Activated CD8-positive, alpha-beta T cell treated with anti-CD3 and anti-CD28 coated beads for 36 hours (primary cell): ENCODE data around the gene SPTAN1. TPM values are rescaled to one million over a fixed set of nuclear protein-coding genes. Genes with fewer than 3 reads are reported as not detected.
A peak's percentile ranks its signal among the peaks of the same experiment; 100 is the strongest.
"Not testable (repeated sequence)": the region's sequence is repeated elsewhere in the genome, so short reads cannot be mapped to it uniquely, and the experiment has no call there.

ENCODE experiments used
- ATAC-seq: fragments of 200-7000 bp; cut with Tn5 transposase; one replicate; pipeline ENCODE4 v1.10.0; 2021; ENCODE audit warnings: mild to moderate bottlenecking, moderate library complexity
- CTCF ChIA-PET: fragments of 350-600 bp; sonication (Branson Sonifier 250); formaldehyde crosslinking; loops from one replicate; lab custom pipeline; 2021; ENCODE audit warnings: antibody characterized with exemption; lab: Charles Lee
- POLR2A ChIA-PET: fragments of 350-600 bp; sonication (Branson Sonifier 250); formaldehyde crosslinking; loops from one replicate; lab custom pipeline; 2021; ENCODE audit warnings: antibody characterized with exemption; lab: Charles Lee
- DNase-seq: peaks from one replicate; pipeline ENCODE4 v3.0.0-alpha.2; 2020
- H3K27ac Mint-ChIP-seq: one replicate; pipeline ENCODE4 v1.8.0; 2021; ENCODE audit warnings: mild to moderate bottlenecking, mixed read lengths
- H3K27me3 Mint-ChIP-seq: one replicate; pipeline ENCODE4 v1.8.0; 2021; ENCODE audit warnings: mixed read lengths
- H3K36me3 Mint-ChIP-seq: one replicate; pipeline ENCODE4 v1.8.0; 2021; ENCODE audit warnings: low read depth, mixed read lengths
- H3K4me1 Mint-ChIP-seq: one replicate; pipeline ENCODE4 v1.8.0; 2021; ENCODE audit warnings: low read depth, mixed read lengths
- H3K4me3 Mint-ChIP-seq: one replicate; pipeline ENCODE4 v1.8.0; 2021; ENCODE audit warnings: mild to moderate bottlenecking, moderate library complexity, mixed read lengths
- H3K9me3 Mint-ChIP-seq: one replicate; pipeline ENCODE4 v1.8.0; 2021; ENCODE audit warnings: mixed read lengths
- intact Hi-C: fragments of 100-400 bp; cut with micrococcal nuclease; formaldehyde crosslinking; loops from one replicate; pipeline ENCODE4 v1.10.0; 2022
- total RNA-seq, 2 experiments: library from RNA; stranded (reverse); gene quantifications; one replicate each; pipeline ENCODE4 v1.2.3, GENCODE V29; 2021
- TF ChIP-seq, protein P1 (sequence below): fragments of 200-600 bp; IDR thresholded peaks from one replicate; pipeline ENCODE4 v1.8.0; 2022; ENCODE audit warnings: antibody characterized with exemption, mild to moderate bottlenecking

Gene SPTAN1
- total RNA-seq, 2 experiments from 2014 or later = 178 to 183 TPM

DNA sequence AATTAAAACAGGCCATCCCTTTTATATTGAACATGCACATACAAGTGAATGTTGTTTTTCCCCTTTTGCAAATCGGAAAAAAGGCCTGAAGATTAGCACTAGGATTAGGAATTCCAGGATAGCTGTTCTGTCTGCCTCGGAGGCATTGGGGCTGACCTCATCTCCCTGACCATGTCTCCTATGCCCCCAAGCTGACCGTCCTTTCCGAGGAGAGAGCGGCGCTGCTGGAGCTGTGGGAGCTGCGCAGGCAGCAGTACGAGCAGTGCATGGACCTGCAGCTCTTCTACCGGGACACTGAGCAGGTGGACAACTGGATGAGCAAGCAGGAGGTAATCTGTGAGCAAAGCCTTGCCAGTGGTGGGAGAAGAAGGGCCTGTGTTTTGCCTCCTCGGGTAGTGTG, 28.3 kb downstream of the SPTAN1 start:
- intact Hi-C loops = no loop called here
- TF ChIP-seq, protein P1, sequence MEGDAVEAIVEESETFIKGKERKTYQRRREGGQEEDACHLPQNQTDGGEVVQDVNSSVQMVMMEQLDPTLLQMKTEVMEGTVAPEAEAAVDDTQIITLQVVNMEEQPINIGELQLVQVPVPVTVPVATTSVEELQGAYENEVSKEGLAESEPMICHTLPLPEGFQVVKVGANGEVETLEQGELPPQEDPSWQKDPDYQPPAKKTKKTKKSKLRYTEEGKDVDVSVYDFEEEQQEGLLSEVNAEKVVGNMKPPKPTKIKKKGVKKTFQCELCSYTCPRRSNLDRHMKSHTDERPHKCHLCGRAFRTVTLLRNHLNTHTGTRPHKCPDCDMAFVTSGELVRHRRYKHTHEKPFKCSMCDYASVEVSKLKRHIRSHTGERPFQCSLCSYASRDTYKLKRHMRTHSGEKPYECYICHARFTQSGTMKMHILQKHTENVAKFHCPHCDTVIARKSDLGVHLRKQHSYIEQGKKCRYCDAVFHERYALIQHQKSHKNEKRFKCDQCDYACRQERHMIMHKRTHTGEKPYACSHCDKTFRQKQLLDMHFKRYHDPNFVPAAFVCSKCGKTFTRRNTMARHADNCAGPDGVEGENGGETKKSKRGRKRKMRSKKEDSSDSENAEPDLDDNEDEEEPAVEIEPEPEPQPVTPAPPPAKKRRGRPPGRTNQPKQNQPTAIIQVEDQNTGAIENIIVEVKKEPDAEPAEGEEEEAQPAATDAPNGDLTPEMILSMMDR = no peak

DNA sequence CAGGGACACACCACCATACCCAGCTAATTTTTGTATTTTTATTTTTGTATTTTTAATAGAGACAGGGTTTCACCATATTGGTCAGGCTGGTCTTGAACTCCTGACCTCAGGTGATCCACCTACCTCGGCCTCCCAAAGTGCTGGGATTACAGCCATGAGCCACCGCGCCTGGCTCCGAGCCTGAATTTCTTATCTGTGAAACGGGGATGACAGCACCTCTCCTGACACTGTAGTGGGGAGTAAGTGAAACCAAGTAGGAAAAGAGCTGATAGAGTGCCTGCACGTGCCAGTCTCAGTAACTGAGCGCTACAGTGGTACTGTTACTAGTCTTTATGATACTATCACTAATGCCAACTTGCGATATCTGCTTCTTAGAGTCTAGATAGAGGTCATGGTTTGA, 32.8 kb downstream of the SPTAN1 start:
- ATAC-seq, H3K27me3 Mint-ChIP-seq, DNase-seq, H3K4me3 Mint-ChIP-seq, intact Hi-C loops, H3K9me3 Mint-ChIP-seq, H3K27ac Mint-ChIP-seq, CTCF ChIA-PET: not testable (repeated sequence)
- POLR2A ChIA-PET = interaction anchor here (0.7 to 1.4 kb wide), 4 partner anchors 16 to 33 kb away, joined by 3 to 5 read pairs (median 4); partner anchors contain the start of gene SPTAN1
- peaks cover 12% of the 10 kb centered on the region for H3K4me1 Mint-ChIP-seq
- peaks cover 67% of the 10 kb centered on the region for H3K36me3 Mint-ChIP-seq

More for the DNA sequence above, 28.3 kb downstream of the SPTAN1 start:
- CTCF ChIA-PET = no interaction called here
- Mint-ChIP-seq H3K9me3 (no peaks in the 10 kb centered on the region), H3K4me1 (no peaks in the 10 kb centered on the region), H3K36me3 (peaks cover 64% of the 10 kb centered on the region), H3K27ac (no peak overlapping the region), H3K27me3 (no peaks in the 10 kb centered on the region), H3K4me3 (no peak overlapping the region)
- no peak for ATAC-seq
- POLR2A ChIA-PET = interaction anchor here (2.2 to 2.8 kb wide), 2 partner anchors 22 to 28 kb away, joined by 6 to 9 read pairs; partner anchors contain the start of gene SPTAN1
- DNase-seq = no peak

DNA sequence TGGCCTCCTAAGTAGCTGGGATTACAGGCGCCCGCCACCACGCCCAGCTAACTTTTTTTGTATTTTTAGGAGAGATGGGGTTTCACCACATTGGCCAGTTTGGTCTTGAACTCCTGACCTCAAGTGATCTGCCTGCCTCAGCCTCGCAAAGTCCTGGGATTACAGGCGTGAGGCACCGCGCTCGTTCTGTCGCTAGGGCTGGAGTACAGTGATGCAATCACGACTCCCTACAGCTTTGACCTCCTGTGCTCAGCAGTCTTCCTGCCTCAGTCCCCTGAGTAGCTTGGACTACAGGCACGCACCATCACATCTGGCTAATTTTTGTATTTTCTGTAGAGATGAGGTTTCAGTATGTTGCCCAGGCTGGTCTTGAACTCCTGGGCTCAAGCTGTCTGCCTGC, 34.5 kb downstream of the SPTAN1 start:
- intact Hi-C loops, DNase-seq, H3K4me3 Mint-ChIP-seq, CTCF ChIA-PET, H3K27me3 Mint-ChIP-seq, H3K9me3 Mint-ChIP-seq: not testable (repeated sequence)
- Mint-ChIP-seq H3K36me3 (peaks cover 64% of the 10 kb centered on the region), H3K4me1 (peaks cover 12% of the 10 kb centered on the region), H3K27ac (peak overlapping the region; percentile 93)
- ATAC-seq = peak; percentile 19
- POLR2A ChIA-PET = interaction anchor here (0.8 to 1.6 kb wide), 3 partner anchors 28 to 36 kb away, joined by 3 to 8 read pairs (median 4); no protein-coding TSS in a partner anchor

DNA sequence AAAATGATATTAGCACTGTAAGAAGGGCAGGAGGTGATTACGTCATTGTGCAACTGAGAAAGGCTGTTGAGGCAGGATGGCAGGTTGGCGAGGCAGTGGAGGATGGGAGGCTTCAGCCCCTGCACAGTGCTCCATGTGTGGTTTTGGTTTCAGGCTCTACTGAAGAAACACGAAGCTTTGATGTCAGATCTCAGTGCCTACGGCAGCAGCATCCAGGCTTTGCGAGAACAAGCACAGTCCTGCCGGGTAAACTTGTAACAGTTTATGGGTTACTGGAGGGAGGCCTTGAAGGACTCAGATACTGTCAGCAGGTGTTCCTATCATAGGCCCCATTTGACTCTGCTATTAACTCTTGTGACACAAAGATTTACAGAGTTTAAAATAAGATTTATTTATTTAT, 35.1 kb downstream of the SPTAN1 start:
- H3K4me3 Mint-ChIP-seq = no peak overlapping the region
- H3K4me1 Mint-ChIP-seq = peaks cover 12% of the 10 kb centered on the region
- TF ChIP-seq, protein P1 = no peak
- peaks cover 61% of the 10 kb centered on the region for H3K36me3 Mint-ChIP-seq
- CTCF ChIA-PET = no interaction called here
- DNase-seq = peak; percentile 83
- no peaks in the 10 kb centered on the region for H3K9me3 Mint-ChIP-seq
- peak overlapping the region; percentile 93 for H3K27ac Mint-ChIP-seq
- no peaks in the 10 kb centered on the region for H3K27me3 Mint-ChIP-seq
- POLR2A ChIA-PET = interaction anchor here (0.8 to 1.6 kb wide), 3 partner anchors 29 to 37 kb away, joined by 3 to 8 read pairs (median 4); no protein-coding TSS in a partner anchor
- ATAC-seq = peak; percentile 98
- intact Hi-C loops = no loop called here

DNA sequence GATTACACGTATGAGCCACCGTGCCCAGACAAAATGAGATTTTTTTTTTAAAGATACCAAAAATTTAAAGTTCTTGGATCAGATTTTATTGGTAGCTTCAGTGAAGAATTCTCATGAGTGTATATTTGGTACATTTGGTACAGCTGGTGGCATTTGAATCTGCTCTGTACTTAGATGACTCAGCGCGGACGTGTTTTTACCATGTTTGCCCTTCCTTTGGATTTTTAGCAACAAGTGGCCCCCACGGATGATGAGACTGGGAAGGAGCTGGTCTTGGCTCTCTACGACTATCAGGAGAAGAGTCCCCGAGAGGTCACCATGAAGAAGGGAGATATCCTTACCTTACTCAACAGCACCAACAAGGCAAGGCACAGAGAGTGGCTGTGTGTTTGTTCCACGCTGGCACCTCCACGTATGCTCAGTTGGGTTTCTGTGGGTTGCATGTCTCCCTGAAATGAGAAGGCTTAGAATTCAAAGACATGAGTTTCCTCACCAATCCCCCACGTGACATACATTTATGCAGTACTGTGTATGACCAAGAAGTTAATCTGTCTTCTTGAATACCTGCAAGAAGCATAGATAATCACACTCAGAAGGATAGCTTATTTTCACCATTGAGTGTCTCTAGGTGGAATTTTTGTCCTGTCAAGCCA, 36.3 kb downstream of the SPTAN1 start:
- ChIA-PET POLR2A (interaction anchor here (0.6 to 1.3 kb wide), 3 partner anchors 36 to 389 kb away, joined by 3 to 7 read pairs (median 3); partner anchors contain the start of genes GLE1 and SPTAN1), CTCF (interaction anchor here (1.2 kb wide), 2 partner anchors 18 to 113 kb away, joined by 3 read pairs; partner anchors contain the start of gene PKN3)
- H3K4me3 Mint-ChIP-seq = no peak overlapping the region
- no peaks in the 10 kb centered on the region for H3K9me3 Mint-ChIP-seq
- ATAC-seq (no peak), DNase-seq (peak; percentile 12)
- peaks cover 12% of the 10 kb centered on the region for H3K4me1 Mint-ChIP-seq
- intact Hi-C loops = no loop called here
- TF ChIP-seq, protein P1 = no peak
- H3K27me3 Mint-ChIP-seq = no peaks in the 10 kb centered on the region
- H3K36me3 Mint-ChIP-seq = peaks cover 53% of the 10 kb centered on the region
- peak overlapping the region; percentile 82 for H3K27ac Mint-ChIP-seq

DNA sequence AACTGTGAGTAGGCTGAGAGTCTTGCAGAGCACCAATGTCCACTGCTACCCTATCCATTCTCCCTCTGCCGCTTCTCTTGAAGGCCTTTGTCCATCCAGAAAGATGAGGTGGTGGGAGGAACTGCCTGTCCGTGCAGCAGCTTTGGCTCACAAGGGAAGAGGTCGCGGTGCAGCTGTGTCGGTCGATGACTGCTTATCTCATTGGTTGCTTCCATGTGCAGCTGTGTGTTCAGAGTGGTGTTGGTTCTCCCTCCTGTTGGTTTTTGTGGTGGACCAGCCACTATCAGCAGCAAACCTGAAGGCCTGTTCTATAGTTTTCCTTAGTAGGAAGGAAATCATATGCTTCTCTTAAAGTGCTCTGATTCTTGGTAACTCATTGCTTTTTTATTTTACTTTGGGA, 40.7 kb downstream of the SPTAN1 start:
- Mint-ChIP-seq H3K4me3 (no peak overlapping the region), H3K9me3 (no peaks in the 10 kb centered on the region), H3K36me3 (peaks cover 27% of the 10 kb centered on the region), H3K27me3 (no peaks in the 10 kb centered on the region), H3K27ac (no peak overlapping the region), H3K4me1 (peaks cover 4% of the 10 kb centered on the region)
- ATAC-seq (no peak), DNase-seq (no peak)
- intact Hi-C loops = no loop called here
- ChIA-PET POLR2A (interaction anchor here (1.0 to 1.6 kb wide), 2 partner anchors 8 to 88 kb away, joined by 3 read pairs; no protein-coding TSS in a partner anchor), CTCF (interaction anchor here (1.4 kb wide), 1 partner anchor 18 kb away, joined by 4 read pairs; no protein-coding TSS in a partner anchor)
- TF ChIP-seq, protein P1 = no peak
